Panc1 (cell line): ENCODE data around the gene C11orf21. TPM values are rescaled to one million over a fixed set of nuclear protein-coding genes. Genes with fewer than 3 reads are reported as not detected.

ENCODE experiments used
- ATAC-seq: fragments of 200-7000 bp; cut with Tn5 transposase; 2 replicates; pipeline ENCODE4 v1.9.1; 2020; ENCODE audit warnings: mild to moderate bottlenecking, moderate library complexity
- BruUV-seq: library from RNA; stranded (reverse); fragments of 400-500 nt; replicated peaks from 2 replicates; lab custom pipeline; 2021; lab: Mats Ljungman, UMichigan
- CTCF ChIA-PET: fragments of 300-600 bp; sonication (Branson Sonifier 250); formaldehyde crosslinking; loops from one replicate; lab custom pipeline; 2022; ENCODE audit warnings: antibody characterized with exemption; lab: Charles Lee
- POLR2A ChIA-PET: fragments of 300-600 bp; sonication (Branson Sonifier 250); formaldehyde crosslinking; loops from one replicate; lab custom pipeline; 2022; ENCODE audit warnings: antibody characterized with exemption; lab: Charles Lee
- DNase-seq: peaks from one replicate; pipeline ENCODE4 v3.0.0-alpha.2; 2010; ENCODE audit warnings: low read depth, low spot score
- H3K27ac ChIP-seq: 2 replicates; pipeline ENCODE4 v1.5.1; 2011; ENCODE audit warnings: mild to moderate bottlenecking, low read length, inconsistent platforms
- H3K27me3 ChIP-seq: fragments of 200-500 bp; sonication (Bioruptor generic); 2 replicates; pipeline ENCODE4 v1.6.0; 2014; ENCODE audit warnings: low read length, inconsistent platforms; ENCODE audit not compliant: control insufficient read depth, insufficient read depth
- H3K36me3 ChIP-seq: fragments of 200-500 bp; sonication (Bioruptor generic); 2 replicates; pipeline ENCODE4 v1.5.1; 2014; ENCODE audit warnings: inconsistent platforms, mild to moderate bottlenecking, low read length, moderate library complexity; ENCODE audit not compliant: control insufficient read depth, insufficient read depth
- H3K4me1 ChIP-seq: 2 replicates; pipeline ENCODE4 v1.5.1; 2011; ENCODE audit warnings: inconsistent platforms, mild to moderate bottlenecking, low read length, moderate library complexity; ENCODE audit not compliant: control insufficient read depth, insufficient read depth
- H3K4me3 ChIP-seq, 2 experiments: 2 replicates each; pipeline ENCODE4 v1.5.1; 2011 to 2012; ENCODE audit warnings: low read depth in 2 of 2, low read length in 2 of 2, mild to moderate bottlenecking in 2 of 2, inconsistent platforms in 1 of 2, moderate library complexity in 1 of 2
- H3K9me3 ChIP-seq: fragments of 200-500 bp; sonication (Bioruptor generic); 2 replicates; pipeline ENCODE4 v1.5.1; 2014; ENCODE audit warnings: low read depth, mild to moderate bottlenecking, inconsistent platforms, low read length, moderate library complexity; ENCODE audit not compliant: control insufficient read depth, insufficient read depth
- CTCF ChIP-seq: fragments of 450-650 bp; IDR thresholded peaks from 2 replicates; pipeline ENCODE4 v1.5.1; 2017; ENCODE audit warnings: mild to moderate bottlenecking
- POLR2AphosphoS5 ChIP-seq: IDR thresholded peaks from 2 replicates; pipeline ENCODE4 v1.6.1; 2012; ENCODE audit warnings: mild to moderate bottlenecking, low read depth, low read length, moderate library complexity
- REST ChIP-seq, 2 experiments: IDR thresholded peaks; 2 replicates each; pipeline ENCODE4 v1.6.1; 2011 to 2012; ENCODE audit warnings: low read depth in 2 of 2, control low read depth in 1 of 2, low read length in 1 of 2, mild to moderate bottlenecking in 1 of 2, moderate library complexity in 1 of 2; ENCODE audit not compliant: insufficient read depth in 1 of 2
- SIN3A ChIP-seq: IDR thresholded peaks from 2 replicates; pipeline ENCODE4 v1.6.1; 2012; ENCODE audit warnings: low read depth, mild to moderate bottlenecking, low read length, moderate library complexity, borderline replicate concordance; ENCODE audit not compliant: insufficient read depth
- TCF7L2 ChIP-seq: IDR thresholded peaks from 2 replicates; pipeline ENCODE4 v1.6.1; 2011; ENCODE audit warnings: mild to moderate bottlenecking, low read depth, low read length, inconsistent platforms
- in situ Hi-C: cut with HindIII; loops from 2 replicates; pipeline ENCODE4 v1.10.0; 2016; ENCODE audit warnings: low sequenced_read_pairs, low pct_unique_long_range_greater_than_20kb
- intact Hi-C: fragments of 100-400 bp; cut with micrococcal nuclease; formaldehyde crosslinking; loops from one replicate; pipeline ENCODE4 v1.10.0; 2022; ENCODE audit not compliant: unreplicated experiment
- total RNA-seq: library from RNA; stranded (reverse); gene quantifications from one replicate; pipeline ENCODE4 v1.2.1, GENCODE V29; 2021; ENCODE audit not compliant: unreplicated experiment

The C11orf21 gene
- total RNA-seq, 1 experiment from 2014 or later: 0.31 TPM

- Histone ChIP-seq H3K9me3 (no peaks in the 10 kb centered on the region), H3K36me3 (no peaks in the 10 kb centered on the region), H3K27ac (no peak overlapping the region), H3K27me3 (no peaks in the 10 kb centered on the region), H3K4me3 (no peak overlapping the region), H3K4me1 (0 out of 2 replicates have a peak, but pooled peaks cover 3% of the 10 kb centered on the region)
- CTCF ChIA-PET: no interaction called here
- in situ Hi-C loops (no loop called here), intact Hi-C loops (loop anchor here (10.0 kb wide), 1 partner anchor 205 kb away; no protein-coding TSS in a partner anchor)
- no TSS peak for BruUV-seq
- POLR2A ChIA-PET: no interaction called here
- ATAC-seq (no peak), DNase-seq (no peak)
- TF ChIP-seq TCF7L2 (no peak), SIN3A (no peak)
Measured at GRCh38 chr11:2319791-2320472, 18.2 kb upstream of the C11orf21 start.

- in situ Hi-C loops (no loop called here), intact Hi-C loops (loop anchor here (10.0 kb wide), 1 partner anchor 206 kb away; no protein-coding TSS in a partner anchor)
- Histone ChIP-seq H3K9me3 (no peaks in the 10 kb centered on the region), H3K27me3 (no peaks in the 10 kb centered on the region), H3K4me3 (no peak overlapping the region), H3K4me1 (peaks cover 12% of the 10 kb centered on the region), H3K36me3 (no peaks in the 10 kb centered on the region), H3K27ac (no peak overlapping the region)
- CTCF ChIA-PET: interaction anchor here (0.6 kb wide), 1 partner anchor 623 kb away, joined by 4 read pairs; no protein-coding TSS in a partner anchor
- POLR2A ChIA-PET: no interaction called here
- no TSS peak for BruUV-seq
- ATAC-seq (no peak), DNase-seq (no peak)
- TF ChIP-seq TCF7L2 (no peak), SIN3A (no peak), POLR2AphosphoS5 (no peak), REST (IDR thresholded peaks at IDR 0.05; ENCODE audit: insufficient read depth in 1 of 2, low read depth in 2 of 2, low read length in 1 of 2) (no peak), CTCF (no peak)
Measured at GRCh38 chr11:2318707-2319106, 17.0 kb upstream of the C11orf21 start.

- intact Hi-C loops: loop anchor here (10.0 kb wide), 1 partner anchor 207 kb away; no protein-coding TSS in a partner anchor
- H3K27me3 ChIP-seq: no peaks in the 10 kb centered on the region
- DNase-seq (no peak), ATAC-seq (no peak)
- no peaks in the 10 kb centered on the region for H3K9me3 ChIP-seq
- no peaks in the 10 kb centered on the region for H3K36me3 ChIP-seq
- ChIA-PET CTCF (interaction anchor here (0.5 kb wide), 1 partner anchor 16 kb away, joined by 3 read pairs; the partner anchor contains the start of genes C11orf21 and TSPAN32), POLR2A (no interaction called here)
- in situ Hi-C loops: no loop called here
- TF ChIP-seq CTCF (no peak), POLR2AphosphoS5 (no peak), SIN3A (no peak), TCF7L2 (no peak), REST (IDR thresholded peaks at IDR 0.05; ENCODE audit: insufficient read depth in 1 of 2, low read depth in 2 of 2, low read length in 1 of 2) (no peak)
- no peak overlapping the region for H3K27ac ChIP-seq
- H3K4me3 ChIP-seq: no peak overlapping the region
- no TSS peak for BruUV-seq
- H3K4me1 ChIP-seq: peaks cover 12% of the 10 kb centered on the region
Measured at GRCh38 chr11:2318123-2318522, 16.4 kb upstream of the C11orf21 start.
